Naive thymus-derived CD4-positive, alpha-beta T cell (primary cell): ENCODE data around the gene RHCE. TPM values are rescaled to one million over a fixed set of nuclear protein-coding genes. Genes with fewer than 3 reads are reported as not detected.

Experiments used
- ATAC-seq: fragments of 150-1000 bp; cut with Tn5 transposase; 2 replicates; pipeline ENCODE4 v1.10.0; 2021; ENCODE audit warnings: mild to moderate bottlenecking, moderate library complexity
- CTCF ChIA-PET: fragments of 350-600 bp; sonication (Branson Sonifier 250); formaldehyde crosslinking; loops from one replicate; lab custom pipeline; 2021; ENCODE audit warnings: antibody characterized with exemption; lab: Charles Lee
- POLR2A ChIA-PET: fragments of 350-600 bp; sonication (Branson Sonifier 250); formaldehyde crosslinking; loops from one replicate; lab custom pipeline; 2021; ENCODE audit warnings: antibody characterized with exemption, inconsistent platforms; lab: Charles Lee
- DNase-seq, 9 donors: peaks; one replicate each; pipeline versions ENCODE4 v3.0.0 to v3.0.0-alpha.2; 2020 to 2022; ENCODE audit warnings: mixed read lengths in 1 of 9
- H3K27ac ChIP-seq: one replicate; pipeline ENCODE4 v1.7.0; 2013; ENCODE audit warnings: mild to moderate bottlenecking, low read depth, low read length, moderate library complexity
- H3K27me3 ChIP-seq, 2 donors: one replicate each; pipeline ENCODE4 v1.7.0; 2013; ENCODE audit warnings: low read length in 2 of 2, mild to moderate bottlenecking in 2 of 2, moderate library complexity in 2 of 2; ENCODE audit not compliant: control insufficient read depth in 2 of 2, insufficient read depth in 2 of 2
- H3K36me3 ChIP-seq, 3 experiments: 1 replicate in 2 of 3; 2 replicates in 1 of 3; pipeline ENCODE4 v1.7.0; 2013; ENCODE audit warnings: low read length in 3 of 3, mild to moderate bottlenecking in 3 of 3, moderate library complexity in 1 of 3; ENCODE audit not compliant: insufficient read depth in 3 of 3, control insufficient read depth in 2 of 3
- H3K4me1 ChIP-seq, 2 donors: one replicate each; pipeline ENCODE4 v1.7.0; 2013; ENCODE audit warnings: low read length in 2 of 2, mild to moderate bottlenecking in 2 of 2, moderate library complexity in 1 of 2; ENCODE audit not compliant: control insufficient read depth in 2 of 2, insufficient read depth in 2 of 2
- H3K4me3 ChIP-seq: 2 replicates; pipeline ENCODE4 v1.7.0; 2013; ENCODE audit warnings: mild to moderate bottlenecking, low read length
- H3K9me3 ChIP-seq, 3 experiments: 1 replicate in 2 of 3; 2 replicates in 1 of 3; pipeline ENCODE4 v1.7.0; 2013; ENCODE audit warnings: low read length in 3 of 3; ENCODE audit not compliant: control insufficient read depth in 2 of 3
- H3K27ac Mint-ChIP-seq, 9 donors: one replicate each; pipeline ENCODE4 v1.8.0; 2020 to 2022; ENCODE audit warnings: mixed read lengths in 9 of 9, mild to moderate bottlenecking in 8 of 9, moderate library complexity in 5 of 9, inconsistent platforms in 2 of 9
- H3K27me3 Mint-ChIP-seq, 5 donors: one replicate each; pipeline ENCODE4 v1.8.0; 2021 to 2022; ENCODE audit warnings: mixed read lengths in 5 of 5, mild to moderate bottlenecking in 1 of 5
- H3K36me3 Mint-ChIP-seq, 5 donors: one replicate each; pipeline ENCODE4 v1.8.0; 2020 to 2022; ENCODE audit warnings: mixed read lengths in 5 of 5, mild to moderate bottlenecking in 3 of 5, inconsistent platforms in 1 of 5
- H3K4me1 Mint-ChIP-seq, 7 donors: one replicate each; pipeline ENCODE4 v1.8.0; 2020 to 2022; ENCODE audit warnings: mixed read lengths in 7 of 7, mild to moderate bottlenecking in 3 of 7, inconsistent platforms in 1 of 7
- H3K4me3 Mint-ChIP-seq, 10 donors: one replicate each; pipeline ENCODE4 v1.8.0; 2020 to 2022; ENCODE audit warnings: mild to moderate bottlenecking in 10 of 10, mixed read lengths in 10 of 10, moderate library complexity in 6 of 10, inconsistent platforms in 2 of 10
- H3K9me3 Mint-ChIP-seq, 11 donors: one replicate each; pipeline ENCODE4 v1.8.0; 2020 to 2022; ENCODE audit warnings: mixed read lengths in 11 of 11, mild to moderate bottlenecking in 4 of 11, inconsistent platforms in 1 of 11, moderate library complexity in 1 of 11
- intact Hi-C, 2 donors: fragments of 100-400 bp; cut with micrococcal nuclease; formaldehyde crosslinking; loops; one replicate each; pipeline ENCODE4 v1.15.1; 2023
- polyA plus RNA-seq, 2 donors: library from polyadenylated mRNA; unstranded; fragments of 300-500 nt; fragmentation: Illumina TruSeq; gene quantifications; one replicate each; pipeline ENCODE4 v1.2.3, GENCODE V29; 2021
- total RNA-seq, 6 experiments: library from RNA in 5 of 6; stranded (reverse) in 5 of 6; gene quantifications; 1 replicate in 5 of 6; 2 replicates in 1 of 6; pipeline ENCODE4 v1.2.3 and lab custom pipeline; 2021 to 2026

RHCE gene
- total and polyA plus RNA-seq, 7 experiments from 2014 or later, result 0.40 to 1.3 (median 0.70) TPM; not detected in 1

- ATAC-seq (no peak), DNase-seq (no peak)
- Histone ChIP-seq H3K4me3 (no peak overlapping the region), H3K27me3 (no peaks in the 10 kb centered on the region), H3K27ac (no peak overlapping the region), H3K36me3 (peaks cover 0 to 43% (median 11%) of the 10 kb centered on the region in 3 experiments), H3K4me1 (peaks cover 0 to 4% of the 10 kb centered on the region in 2 donors), H3K9me3 (no peaks in the 10 kb centered on the region)
- POLR2A ChIA-PET, result no interaction called here
- Mint-ChIP-seq H3K27me3 (no peaks in the 10 kb centered on the region), H3K36me3 (peaks cover 4 to 24% (median 16%) of the 10 kb centered on the region in 5 donors), H3K4me3 (no peak overlapping the region), H3K27ac (peak overlapping the region in 6 of 9 donors; percentile 54 to 76 (median 66)), H3K9me3 (no peaks in the 10 kb centered on the region), H3K4me1 (peaks cover 6 to 25% (median 7%) of the 10 kb centered on the region in 7 donors)
- intact Hi-C loops, result no loop called here
- CTCF ChIA-PET, result no interaction called here
Observed at GRCh38 chr1:25361901-25362300, 58.7 kb downstream of the RHCE start.

DNA sequence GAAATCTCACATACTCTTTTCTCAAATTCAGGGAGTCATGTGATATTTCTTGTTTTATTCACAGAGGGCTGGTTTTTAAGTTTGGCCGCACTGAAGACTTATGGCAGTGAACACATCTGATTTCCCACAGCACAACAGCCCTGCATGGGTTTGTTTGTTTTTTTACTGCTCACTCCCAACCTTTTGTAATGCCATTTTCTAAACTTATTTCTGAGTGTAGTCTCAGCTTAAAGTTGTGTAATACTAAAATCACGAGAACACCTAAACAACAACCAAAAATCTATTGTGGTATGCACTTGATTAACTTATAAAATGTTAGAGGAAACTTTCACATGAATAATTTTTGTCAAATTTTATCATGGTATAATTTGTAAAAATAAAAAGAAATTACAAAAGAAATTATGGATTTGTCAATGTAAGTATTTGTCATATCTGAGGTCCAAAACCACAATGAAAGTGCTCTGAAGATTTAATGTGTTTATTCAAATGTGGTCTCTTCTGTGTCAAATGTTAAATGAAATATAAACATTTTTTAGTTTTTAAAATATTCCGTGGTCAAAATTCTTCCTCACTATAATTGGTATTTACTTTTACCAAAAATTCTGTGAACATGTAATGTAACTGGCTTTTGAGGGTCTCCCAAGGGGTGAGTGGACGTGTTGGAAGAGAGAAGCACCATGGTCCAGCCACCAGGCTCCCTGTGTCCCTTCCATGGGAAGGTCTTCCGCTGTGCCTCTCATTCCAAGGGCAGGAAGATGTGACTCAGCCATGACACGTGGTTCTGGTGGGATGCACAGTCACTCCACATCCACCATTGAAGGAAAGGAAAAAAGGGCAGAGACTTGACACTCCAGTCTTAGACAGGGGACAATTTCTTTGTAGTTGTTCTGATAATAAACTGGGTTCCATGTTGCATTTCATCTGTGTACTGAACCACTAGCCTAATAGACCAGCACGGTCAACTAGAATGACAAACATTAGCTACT lies 59.7 kb downstream of the RHCE start:
- ChIA-PET CTCF (no interaction called here), POLR2A (interaction anchor here (0.8 kb wide), 1 partner anchor 343 kb away, joined by 3 read pairs; no protein-coding TSS in a partner anchor)
- H3K27me3 Mint-ChIP-seq, result no peaks in the 10 kb centered on the region
- peaks cover 11 to 33% (median 16%) of the 10 kb centered on the region in 7 donors for H3K4me1 Mint-ChIP-seq
- ATAC-seq (no peak), DNase-seq (no peak)
- H3K27ac Mint-ChIP-seq, result peak overlapping the region in 6 of 9 donors; percentile 30 to 76 (median 62)
- intact Hi-C loops, result no loop called here
- no peak overlapping the region for H3K27ac ChIP-seq
- peaks cover 3 to 50% (median 19%) of the 10 kb centered on the region in 3 experiments for H3K36me3 ChIP-seq
- H3K9me3 Mint-ChIP-seq, result no peaks in the 10 kb centered on the region
- no peaks in the 10 kb centered on the region for H3K9me3 ChIP-seq
- H3K4me1 ChIP-seq, result peaks cover 5 to 6% of the 10 kb centered on the region in 2 donors
- H3K4me3 ChIP-seq, result no peak overlapping the region
- peaks cover 4 to 29% (median 22%) of the 10 kb centered on the region in 5 donors for H3K36me3 Mint-ChIP-seq
- no peak overlapping the region for H3K4me3 Mint-ChIP-seq
- no peaks in the 10 kb centered on the region for H3K27me3 ChIP-seq

DNA sequence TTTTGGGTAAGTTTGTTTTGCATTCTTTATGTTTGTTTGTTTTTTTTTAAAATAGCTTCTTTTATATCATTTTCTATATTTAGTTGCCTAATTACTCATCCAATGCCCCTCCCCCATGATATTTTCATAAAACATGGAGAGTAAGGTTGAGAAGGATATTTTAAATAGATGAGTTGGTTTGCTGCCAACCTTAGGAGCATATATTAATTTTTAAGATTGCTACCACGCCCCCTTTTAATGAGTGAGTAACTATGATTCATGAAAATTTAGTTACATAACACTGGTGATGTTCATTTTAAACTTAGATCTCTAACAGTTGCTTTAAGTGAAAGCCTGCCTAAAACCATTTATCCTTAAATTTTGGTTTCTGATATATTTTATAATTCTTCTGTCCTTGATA lies 63.8 kb downstream of the RHCE start:
- Histone ChIP-seq H3K4me1 (peaks cover 6 to 13% of the 10 kb centered on the region in 2 donors), H3K36me3 (peaks cover 5 to 78% (median 29%) of the 10 kb centered on the region in 3 experiments), H3K27me3 (no peaks in the 10 kb centered on the region), H3K4me3 (no peak overlapping the region), H3K9me3 (no peaks in the 10 kb centered on the region), H3K27ac (peak overlapping the region; percentile 56)
- peak overlapping the region in 5 of 10 donors; percentile 28 to 70 (median 51) for H3K4me3 Mint-ChIP-seq
- ATAC-seq (peak; percentile 22), DNase-seq (no peak)
- no peaks in the 10 kb centered on the region for H3K27me3 Mint-ChIP-seq
- peak overlapping the region; percentile 46 to 94 (median 78) for H3K27ac Mint-ChIP-seq
- H3K36me3 Mint-ChIP-seq, result peaks cover 2 to 36% (median 25%) of the 10 kb centered on the region in 5 donors
- peaks cover 17 to 48% (median 24%) of the 10 kb centered on the region in 7 donors for H3K4me1 Mint-ChIP-seq
- CTCF ChIA-PET, result interaction anchor here (0.6 to 0.7 kb wide), 2 partner anchors 164 to 418 kb away, joined by 3 read pairs; no protein-coding TSS in a partner anchor
- intact Hi-C loops, result no loop called here
- H3K9me3 Mint-ChIP-seq, result no peaks in the 10 kb centered on the region
- POLR2A ChIA-PET, result interaction anchor here (0.5 kb wide), 1 partner anchor 128 kb away, joined by 3 read pairs; no protein-coding TSS in a partner anchor

- H3K27ac ChIP-seq, result peak overlapping the region; percentile 41
- ChIA-PET CTCF (interaction anchor here (0.6 to 0.7 kb wide), 2 partner anchors 164 to 418 kb away, joined by 3 read pairs; no protein-coding TSS in a partner anchor), POLR2A (no interaction called here)
- intact Hi-C loops, result no loop called here
- peaks cover 6 to 13% of the 10 kb centered on the region in 2 donors for H3K4me1 ChIP-seq
- Mint-ChIP-seq H3K27ac (peak overlapping the region; percentile 1 to 93 (median 79)), H3K9me3 (no peaks in the 10 kb centered on the region), H3K4me1 (peaks cover 17 to 47% (median 23%) of the 10 kb centered on the region in 7 donors), H3K27me3 (no peaks in the 10 kb centered on the region), H3K4me3 (peak overlapping the region in 4 of 10 donors; percentile 16 to 72 (median 36)), H3K36me3 (peaks cover 0 to 38% (median 22%) of the 10 kb centered on the region in 5 donors)
- no peaks in the 10 kb centered on the region for H3K9me3 ChIP-seq
- H3K4me3 ChIP-seq, result no peak overlapping the region
- DNase-seq, result no peak
- no peaks in the 10 kb centered on the region for H3K27me3 ChIP-seq
- ATAC-seq, result no peak
- peaks cover 5 to 78% (median 29%) of the 10 kb centered on the region in 3 experiments for H3K36me3 ChIP-seq
Observed at GRCh38 chr1:25356441-25356840, 64.2 kb downstream of the RHCE start.

GRCh38 chr1:25355841-25356395 lies 64.7 kb downstream of the RHCE start:
- H3K9me3 ChIP-seq, result no peaks in the 10 kb centered on the region
- Mint-ChIP-seq H3K9me3 (no peaks in the 10 kb centered on the region), H3K4me1 (peaks cover 17 to 45% (median 23%) of the 10 kb centered on the region in 7 donors), H3K4me3 (peak overlapping the region in 5 of 10 donors; percentile 16 to 72 (median 36)), H3K36me3 (peaks cover 0 to 35% (median 20%) of the 10 kb centered on the region in 5 donors), H3K27me3 (no peaks in the 10 kb centered on the region), H3K27ac (peak overlapping the region; percentile 1 to 93 (median 79))
- no peak for DNase-seq
- intact Hi-C loops, result no loop called here
- ATAC-seq, result no peak
- POLR2A ChIA-PET, result no interaction called here
- H3K27me3 ChIP-seq, result no peaks in the 10 kb centered on the region
- peaks cover 6 to 13% of the 10 kb centered on the region in 2 donors for H3K4me1 ChIP-seq
- no peak overlapping the region for H3K4me3 ChIP-seq
- CTCF ChIA-PET, result no interaction called here
- H3K27ac ChIP-seq, result peak overlapping the region; percentile 41
- H3K36me3 ChIP-seq, result peaks cover 5 to 74% (median 25%) of the 10 kb centered on the region in 3 experiments

GRCh38 chr1:25349606-25350005 lies 71.0 kb downstream of the RHCE start:
- no peak for ATAC-seq
- H3K4me3 ChIP-seq, result no peak overlapping the region
- H3K27ac ChIP-seq, result no peak overlapping the region
- H3K4me1 ChIP-seq, result peaks cover 0 to 4% of the 10 kb centered on the region in 2 donors
- Mint-ChIP-seq H3K27me3 (no peaks in the 10 kb centered on the region), H3K4me3 (no peak overlapping the region), H3K36me3 (peaks cover 4 to 24% (median 18%) of the 10 kb centered on the region in 5 donors), H3K9me3 (no peaks in the 10 kb centered on the region), H3K4me1 (peaks cover 0 to 20% (median 12%) of the 10 kb centered on the region in 7 donors), H3K27ac (no peak overlapping the region)
- CTCF ChIA-PET, result no interaction called here
- DNase-seq, result no peak
- H3K27me3 ChIP-seq, result no peaks in the 10 kb centered on the region
- POLR2A ChIA-PET, result interaction anchor here (0.7 kb wide), 1 partner anchor 312 kb away, joined by 4 read pairs; no protein-coding TSS in a partner anchor
- intact Hi-C loops, result no loop called here
- H3K36me3 ChIP-seq, result peaks cover 8 to 57% (median 17%) of the 10 kb centered on the region in 3 experiments
- no peaks in the 10 kb centered on the region for H3K9me3 ChIP-seq
